ENCODE data around the gene SLC12A2.

Gene SLC12A2

GRCh38 chr5:128234928-128235641 lies 151.5 kb downstream of the SLC12A2 start:
- no peak for DNase-seq

GRCh38 chr5:128236334-128236733 lies 152.8 kb downstream of the SLC12A2 start:
- DNase-seq, result no peak

GRCh38 chr5:128237000-128237399 lies 153.4 kb downstream of the SLC12A2 start:
- no peak for DNase-seq

- no peak for DNase-seq
These were observed 154.0 kb downstream of the SLC12A2 start for GRCh38 chr5:128237546-128237945.
